Neural cell (in vitro differentiated cells): ENCODE data around the gene TRPM2. TPM values are rescaled to one million over a fixed set of nuclear protein-coding genes. Genes with fewer than 3 reads are reported as not detected.

Experiments used
- H2AFZ ChIP-seq: fragments of 200-600, 300-800 bp; sonication (generic), shearing (Covaris generic); 2 replicates; pipeline ENCODE4 v1.6.0; 2014; ENCODE audit warnings: low read depth, mild to moderate bottlenecking, antibody characterized with exemption, low read length, moderate library complexity
- H3F3A ChIP-seq: fragments of 200-600 bp; shearing (Covaris generic); 2 replicates; pipeline ENCODE4 v1.6.1; 2016; ENCODE audit warnings: mild to moderate bottlenecking, moderate library complexity, mixed read lengths, antibody characterized with exemption, low read length; ENCODE audit not compliant: insufficient read depth, poor library complexity, severe bottlenecking
- H3K27ac ChIP-seq: fragments of 200-600, 300-800 bp; sonication (generic), shearing (Covaris generic); 2 replicates; pipeline ENCODE4 v1.5.1; 2014; ENCODE audit warnings: mild to moderate bottlenecking, low read length, moderate library complexity
- H3K27me3 ChIP-seq: fragments of 300-800, 200-600 bp; sonication (generic), shearing (Covaris generic); 2 replicates; pipeline ENCODE4 v1.6.0; 2014; ENCODE audit warnings: mild to moderate bottlenecking, low read depth, low read length, moderate library complexity; ENCODE audit not compliant: insufficient read depth
- H3K36me3 ChIP-seq: fragments of 300-800, 200-600 bp; sonication (generic), shearing (Covaris generic); 2 replicates; pipeline ENCODE4 v1.5.1; 2014; ENCODE audit warnings: mild to moderate bottlenecking, antibody characterized with exemption, low read length, moderate library complexity; ENCODE audit not compliant: insufficient read depth
- H3K4me2 ChIP-seq: fragments of 300-800, 200-600 bp; sonication (generic), shearing (Covaris generic); 2 replicates; pipeline ENCODE4 v1.6.0; 2014; ENCODE audit warnings: mild to moderate bottlenecking, low read length
- H3K4me3 ChIP-seq: fragments of 300-800, 200-600 bp; sonication (generic), shearing (Covaris generic); 2 replicates; pipeline ENCODE4 v1.5.1; 2014; ENCODE audit warnings: mild to moderate bottlenecking, low read length, moderate library complexity
- H3K79me2 ChIP-seq: fragments of 200-600 bp; shearing (Covaris generic); replicated peaks from 2 replicates; pipeline ENCODE4 v1.6.0; 2014; ENCODE audit warnings: mild to moderate bottlenecking, low read length, moderate library complexity; ENCODE audit not compliant: insufficient read depth
- H3K9ac ChIP-seq: fragments of 300-800, 200-600 bp; sonication (generic), shearing (Covaris generic); 2 replicates; pipeline ENCODE4 v1.6.1; 2016; ENCODE audit warnings: mild to moderate bottlenecking, low read length, mixed read lengths
- H3K9me2 ChIP-seq: fragments of 200-600 bp; shearing (Covaris generic); 2 replicates; pipeline ENCODE4 v1.6.1; 2016; ENCODE audit warnings: mild to moderate bottlenecking, low read length, mixed read lengths; ENCODE audit not compliant: insufficient read depth
- H3K9me3 ChIP-seq: fragments of 200-600, 300-800 bp; sonication (generic), shearing (Covaris generic); 2 replicates; pipeline ENCODE4 v1.6.1; 2016; ENCODE audit warnings: mild to moderate bottlenecking, mixed run types, low read length, moderate library complexity, mixed read lengths
- H4K20me1 ChIP-seq: fragments of 200-600 bp; shearing (Covaris generic); 2 replicates; pipeline ENCODE4 v1.6.1; 2016; ENCODE audit warnings: mild to moderate bottlenecking, mixed run types; ENCODE audit not compliant: insufficient read depth
- CTCF ChIP-seq: fragments of 450-650 bp; IDR thresholded peaks from 2 replicates; pipeline ENCODE4 v1.5.1; 2014; ENCODE audit warnings: antibody characterized with exemption, mild to moderate bottlenecking, moderate library complexity; ENCODE audit not compliant: poor library complexity, severe bottlenecking
- EP300 ChIP-seq: fragments of 450-650 bp; conservative IDR thresholded peaks from 2 replicates; pipeline ENCODE4 v1.6.1; 2014; ENCODE audit warnings: antibody characterized with exemption, mild to moderate bottlenecking, moderate library complexity; ENCODE audit not compliant: poor library complexity, severe bottlenecking
- EZH2 ChIP-seq: fragments of 200-600, 300-800 bp; shearing (Covaris generic), sonication (generic); IDR thresholded peaks from 2 replicates; pipeline ENCODE4 v1.6.1; 2014; ENCODE audit warnings: antibody characterized with exemption, low read length, borderline replicate concordance, mild to moderate bottlenecking; ENCODE audit not compliant: insufficient read depth, poor library complexity, severe bottlenecking
- MXI1 ChIP-seq: fragments of 450-650 bp; conservative IDR thresholded peaks from 2 replicates; pipeline ENCODE4 v1.6.1; 2014; ENCODE audit warnings: antibody characterized with exemption, mild to moderate bottlenecking; ENCODE audit not compliant: poor library complexity, severe bottlenecking
- POLR2AphosphoS5 ChIP-seq: IDR thresholded peaks from 2 replicates; pipeline ENCODE4 v1.6.1; 2012
- RAD21 ChIP-seq: fragments of 450-650 bp; conservative IDR thresholded peaks from 2 replicates; pipeline ENCODE4 v1.6.1; 2014; ENCODE audit warnings: antibody characterized with exemption, mild to moderate bottlenecking, moderate library complexity
- REST ChIP-seq: IDR thresholded peaks from 2 replicates; pipeline ENCODE4 v1.6.1; 2012; ENCODE audit warnings: borderline replicate concordance
- SMC3 ChIP-seq: fragments of 450-650 bp; conservative IDR thresholded peaks from 2 replicates; pipeline ENCODE4 v1.6.1; 2014; ENCODE audit warnings: antibody characterized with exemption, mild to moderate bottlenecking, moderate library complexity; ENCODE audit not compliant: poor library complexity
- TAF1 ChIP-seq: IDR thresholded peaks from 2 replicates; pipeline ENCODE4 v1.6.1; 2012; ENCODE audit warnings: low read depth
- polyA plus RNA-seq: library from polyadenylated mRNA; depleted of rRNA; stranded (reverse); fragments of >200 nt; gene quantifications from 2 replicates; pipeline ENCODE4 v1.2.3, GENCODE V29; 2014

Gene TRPM2
- polyA plus RNA-seq, 1 donor from 2014 or later, result 0.14 TPM

- Histone ChIP-seq H3K79me2 (no peaks in the 10 kb centered on the region), H2AFZ (no peak overlapping the region), H3K4me3 (no peak overlapping the region), H3K36me3 (no peaks in the 10 kb centered on the region), H3K4me2 (no peak overlapping the region), H3K27ac (no peak overlapping the region), H3K9ac (no peak overlapping the region), H3F3A (no peaks in the 10 kb centered on the region), H3K9me2 (no peaks in the 10 kb centered on the region), H3K27me3 (no peaks in the 10 kb centered on the region), H3K9me3 (peaks cover 6% of the 10 kb centered on the region), H4K20me1 (no peaks in the 10 kb centered on the region)
- no peak for TF ChIP-seq TAF1
- no peak for TF ChIP-seq EP300
- TF ChIP-seq RAD21, result no peak
- TF ChIP-seq CTCF, result no peak
- no peak for TF ChIP-seq POLR2AphosphoS5
- TF ChIP-seq SMC3, result no peak
- no peak for TF ChIP-seq REST
Measured at GRCh38 chr21:44381874-44382273, 28.5 kb downstream of the TRPM2 start.

- Histone ChIP-seq H4K20me1 (no peaks in the 10 kb centered on the region), H3K9me3 (peaks cover 6% of the 10 kb centered on the region), H3K9me2 (no peaks in the 10 kb centered on the region), H2AFZ (no peak overlapping the region), H3K9ac (no peak overlapping the region), H3K27ac (no peak overlapping the region), H3K79me2 (no peaks in the 10 kb centered on the region), H3F3A (no peaks in the 10 kb centered on the region), H3K4me2 (no peak overlapping the region), H3K36me3 (no peaks in the 10 kb centered on the region), H3K4me3 (no peak overlapping the region), H3K27me3 (no peaks in the 10 kb centered on the region)
- TF ChIP-seq EZH2 (no peak), REST (no peak), POLR2AphosphoS5 (no peak), SMC3 (no peak), MXI1 (no peak), RAD21 (no peak), EP300 (no peak), CTCF (no peak), TAF1 (no peak)
Measured at GRCh38 chr21:44382536-44382935, 29.1 kb downstream of the TRPM2 start.
